SU-DHL-6 (cell line): ENCODE measurements around the gene IGFBP7.

ENCODE experiments used
- H2AFZ ChIP-seq: fragments of 200-600 bp; sonication (generic); 2 replicates; pipeline ENCODE4 v1.6.1; 2014; ENCODE audit warnings: low read depth, mild to moderate bottlenecking, moderate library complexity, mixed read lengths, antibody characterized with exemption, low read length; ENCODE audit not compliant: severe bottlenecking
- H3F3A ChIP-seq: fragments of 200-600 bp; shearing (Covaris generic); 2 replicates; pipeline ENCODE4 v1.6.0; 2016; ENCODE audit warnings: antibody characterized with exemption, mild to moderate bottlenecking; ENCODE audit not compliant: insufficient read depth
- H3K27ac ChIP-seq: fragments of 200-600 bp; sonication (generic); 2 replicates; pipeline ENCODE4 v1.5.1; 2016; ENCODE audit warnings: low read depth, mild to moderate bottlenecking, low read length, moderate library complexity, mixed read lengths
- H3K27me3 ChIP-seq: fragments of 200-600 bp; sonication (generic), shearing (Covaris generic); 2 replicates; pipeline ENCODE4 v1.6.0; 2014; ENCODE audit warnings: mild to moderate bottlenecking, low read length
- H3K36me3 ChIP-seq: fragments of 200-600 bp; sonication (generic); 2 replicates; pipeline ENCODE4 v1.6.1; 2014; ENCODE audit warnings: mild to moderate bottlenecking, low read length, mixed read lengths
- H3K4me2 ChIP-seq: fragments of 300-600, 200-600 bp; shearing (Covaris generic), sonication (generic); 2 replicates; pipeline ENCODE4 v1.6.0; 2014; ENCODE audit warnings: low read length, low read depth, mild to moderate bottlenecking; ENCODE audit not compliant: poor library complexity, severe bottlenecking
- H3K4me3 ChIP-seq: fragments of 200-600 bp; sonication (generic); 2 replicates; pipeline ENCODE4 v1.5.1; 2014; ENCODE audit warnings: antibody characterized with exemption, low read length, mild to moderate bottlenecking, mixed read lengths; ENCODE audit not compliant: insufficient read depth, poor library complexity, severe bottlenecking
- H3K79me2 ChIP-seq: fragments of 200-600 bp; sonication (generic); 2 replicates; pipeline ENCODE4 v1.6.1; 2014; ENCODE audit warnings: mild to moderate bottlenecking, low read length, moderate library complexity; ENCODE audit not compliant: insufficient read depth
- H3K9ac ChIP-seq: fragments of 200-600 bp; sonication (generic); 2 replicates; pipeline ENCODE4 v1.7.0; 2014; ENCODE audit warnings: mild to moderate bottlenecking, low read length
- H3K9me2 ChIP-seq: fragments of 200-600 bp; sonication (generic); replicated peaks from 2 replicates; pipeline ENCODE4 v1.6.1; 2014; ENCODE audit warnings: low read length; ENCODE audit not compliant: insufficient read depth
- H3K9me3 ChIP-seq: fragments of 200-600 bp; sonication (generic); 2 replicates; pipeline ENCODE4 v1.6.1; 2014; ENCODE audit warnings: low read length, mixed read lengths; ENCODE audit not compliant: insufficient read depth
- H4K20me1 ChIP-seq: fragments of 200-600 bp; sonication (generic); 2 replicates; pipeline ENCODE4 v1.6.1; 2014; ENCODE audit warnings: low read depth, mild to moderate bottlenecking, antibody characterized with exemption, low read length, moderate library complexity, mixed read lengths
- EZH2phosphoT487 ChIP-seq: fragments of 200-600 bp; sonication (generic), shearing (Covaris generic); conservative IDR thresholded peaks from 2 replicates; pipeline ENCODE4 v1.6.1; 2018; ENCODE audit warnings: mild to moderate bottlenecking, antibody characterized with exemption, low read length, moderate library complexity, mixed read lengths
- TF ChIP-seq, protein P1 (sequence below): fragments of 200-600 bp; sonication (generic); IDR thresholded peaks from one replicate; pipeline ENCODE4 v1.5.1; 2017; ENCODE audit warnings: antibody characterized with exemption, mild to moderate bottlenecking, low read length, moderate library complexity; ENCODE audit not compliant: insufficient read depth, poor library complexity, severe bottlenecking

Gene IGFBP7

GRCh38 chr4:57113870-57114269 is 3.7 kb upstream of the IGFBP7 start:
- no peaks in the 10 kb centered on the region for H4K20me1 ChIP-seq
- no peaks in the 10 kb centered on the region for H3K27me3 ChIP-seq
- no peaks in the 10 kb centered on the region for H3K9me3 ChIP-seq
- TF ChIP-seq, protein P1, sequence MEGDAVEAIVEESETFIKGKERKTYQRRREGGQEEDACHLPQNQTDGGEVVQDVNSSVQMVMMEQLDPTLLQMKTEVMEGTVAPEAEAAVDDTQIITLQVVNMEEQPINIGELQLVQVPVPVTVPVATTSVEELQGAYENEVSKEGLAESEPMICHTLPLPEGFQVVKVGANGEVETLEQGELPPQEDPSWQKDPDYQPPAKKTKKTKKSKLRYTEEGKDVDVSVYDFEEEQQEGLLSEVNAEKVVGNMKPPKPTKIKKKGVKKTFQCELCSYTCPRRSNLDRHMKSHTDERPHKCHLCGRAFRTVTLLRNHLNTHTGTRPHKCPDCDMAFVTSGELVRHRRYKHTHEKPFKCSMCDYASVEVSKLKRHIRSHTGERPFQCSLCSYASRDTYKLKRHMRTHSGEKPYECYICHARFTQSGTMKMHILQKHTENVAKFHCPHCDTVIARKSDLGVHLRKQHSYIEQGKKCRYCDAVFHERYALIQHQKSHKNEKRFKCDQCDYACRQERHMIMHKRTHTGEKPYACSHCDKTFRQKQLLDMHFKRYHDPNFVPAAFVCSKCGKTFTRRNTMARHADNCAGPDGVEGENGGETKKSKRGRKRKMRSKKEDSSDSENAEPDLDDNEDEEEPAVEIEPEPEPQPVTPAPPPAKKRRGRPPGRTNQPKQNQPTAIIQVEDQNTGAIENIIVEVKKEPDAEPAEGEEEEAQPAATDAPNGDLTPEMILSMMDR = no peak
- TF ChIP-seq EZH2phosphoT487 = no peak
- H3K36me3 ChIP-seq = no peaks in the 10 kb centered on the region
- no peak overlapping the region for H3K4me3 ChIP-seq
- H3K4me2 ChIP-seq = no peak overlapping the region
- no peak overlapping the region for H2AFZ ChIP-seq
- no peak overlapping the region for H3K9ac ChIP-seq
- H3F3A ChIP-seq = no peaks in the 10 kb centered on the region
- no peak overlapping the region for H3K27ac ChIP-seq
- H3K9me2 ChIP-seq = no peaks in the 10 kb centered on the region
- H3K79me2 ChIP-seq = no peaks in the 10 kb centered on the region

GRCh38 chr4:57110640-57111511 is 691 bp upstream of the IGFBP7 start:
- no peak overlapping the region for H2AFZ ChIP-seq
- no peaks in the 10 kb centered on the region for H4K20me1 ChIP-seq
- H3K4me3 ChIP-seq = no peak overlapping the region
- H3K9me2 ChIP-seq = no peaks in the 10 kb centered on the region
- H3F3A ChIP-seq = no peaks in the 10 kb centered on the region
- no peaks in the 10 kb centered on the region for H3K36me3 ChIP-seq
- H3K9ac ChIP-seq = no peak overlapping the region
- no peak for TF ChIP-seq EZH2phosphoT487
- TF ChIP-seq, protein P1 = no peak
- no peaks in the 10 kb centered on the region for H3K9me3 ChIP-seq
- H3K27me3 ChIP-seq = no peaks in the 10 kb centered on the region
- H3K79me2 ChIP-seq = no peaks in the 10 kb centered on the region
- no peak overlapping the region for H3K27ac ChIP-seq
- no peak overlapping the region for H3K4me2 ChIP-seq

- no peaks in the 10 kb centered on the region for H3K9me2 ChIP-seq
- no peaks in the 10 kb centered on the region for H4K20me1 ChIP-seq
- no peak for TF ChIP-seq EZH2phosphoT487
- TF ChIP-seq, protein P1 = no peak
- H3K4me3 ChIP-seq = no peak overlapping the region
- no peak overlapping the region for H2AFZ ChIP-seq
- H3K9me3 ChIP-seq = no peaks in the 10 kb centered on the region
- no peak overlapping the region for H3K9ac ChIP-seq
- no peaks in the 10 kb centered on the region for H3F3A ChIP-seq
- H3K79me2 ChIP-seq = no peaks in the 10 kb centered on the region
- no peaks in the 10 kb centered on the region for H3K27me3 ChIP-seq
- no peak overlapping the region for H3K4me2 ChIP-seq
- H3K36me3 ChIP-seq = no peaks in the 10 kb centered on the region
- H3K27ac ChIP-seq = no peak overlapping the region
Measured at GRCh38 chr4:57109411-57109846, 756 bp downstream of the IGFBP7 start.
